Pons (tissue), 1 donor: Measurements from ENCODE around the gene TAMM41.
"Not testable (repeated sequence)": the region's sequence is repeated elsewhere in the genome, so short reads cannot be mapped to it uniquely, and the experiment has no call there.

Experiments used
- DNase-seq: peaks from one replicate; pipeline ENCODE4 v3.0.0-alpha.2; 2016; ENCODE audit warnings: low spot score

The TAMM41 gene

DNA sequence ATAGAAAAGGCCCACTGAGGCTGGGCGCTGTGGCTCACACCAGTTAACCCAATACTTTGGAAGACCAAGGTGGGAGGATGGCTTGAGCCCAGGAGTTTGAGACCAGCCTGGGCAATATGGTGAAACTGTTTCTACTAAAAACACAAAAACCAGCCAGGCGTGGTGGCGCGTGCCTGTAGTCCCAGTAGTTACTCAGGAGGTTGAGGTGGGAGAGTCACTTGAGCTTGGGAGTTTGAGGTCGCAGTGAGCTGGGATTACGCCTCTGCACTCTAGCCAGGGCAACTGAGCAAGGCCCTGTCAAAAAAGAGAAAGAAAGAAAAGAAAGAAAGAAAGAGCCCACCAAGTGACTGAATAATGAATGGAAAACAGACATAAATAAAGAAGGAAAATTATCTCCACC is 32.0 kb downstream of the TAMM41 start:
- no peak for DNase-seq

GRCh38 chr3:11810276-11810675 is 36.4 kb downstream of the TAMM41 start:
- DNase-seq, result no peak

- no peak for DNase-seq
Measured at GRCh38 chr3:11808231-11808630, 38.5 kb downstream of the TAMM41 start.

DNA sequence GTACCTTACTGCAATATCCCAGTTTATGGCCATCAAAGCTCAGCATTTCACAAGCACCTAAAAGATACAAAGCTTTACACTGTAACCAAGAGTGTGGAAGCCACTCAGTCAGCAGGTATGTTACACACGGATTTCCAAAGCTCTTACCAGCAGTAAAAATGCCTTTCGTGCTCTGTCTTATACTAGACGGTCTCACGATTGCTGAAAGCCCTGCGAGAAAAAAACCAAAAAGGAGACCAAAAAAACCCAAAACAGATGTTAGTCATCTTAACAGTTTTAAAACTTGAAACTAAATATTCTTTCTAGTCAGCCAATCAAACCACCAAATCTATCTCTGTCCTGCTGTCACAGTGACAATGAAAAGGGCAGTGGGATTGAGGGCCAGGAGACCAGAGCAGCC is 39.0 kb downstream of the TAMM41 start:
- no peak for DNase-seq

DNA sequence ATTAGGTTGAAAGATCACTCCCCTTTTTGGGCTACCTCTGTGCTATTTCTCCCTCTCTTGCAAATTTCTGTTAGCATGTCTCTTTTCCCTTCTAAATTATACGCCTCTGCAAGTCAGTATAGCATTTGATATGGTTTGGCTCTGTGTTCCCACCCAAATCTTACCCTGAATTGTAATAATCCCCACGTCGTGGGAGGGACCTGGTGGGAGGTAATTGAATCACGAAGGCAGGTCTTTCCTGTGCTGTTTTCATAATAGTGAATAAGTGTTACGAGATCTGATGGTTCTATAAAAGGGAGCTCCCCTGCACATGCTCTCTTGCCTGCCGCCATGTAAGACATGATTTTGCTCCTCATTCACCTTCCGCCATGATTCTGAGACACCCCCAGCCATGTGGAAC is 41.0 kb downstream of the TAMM41 start:
- DNase-seq, result no peak

- peak; percentile 61 for DNase-seq
Measured at GRCh38 chr3:11803977-11804892, 42.5 kb downstream of the TAMM41 start.

- DNase-seq, result no peak
Measured at GRCh38 chr3:11799791-11800190, 46.9 kb downstream of the TAMM41 start.

DNA sequence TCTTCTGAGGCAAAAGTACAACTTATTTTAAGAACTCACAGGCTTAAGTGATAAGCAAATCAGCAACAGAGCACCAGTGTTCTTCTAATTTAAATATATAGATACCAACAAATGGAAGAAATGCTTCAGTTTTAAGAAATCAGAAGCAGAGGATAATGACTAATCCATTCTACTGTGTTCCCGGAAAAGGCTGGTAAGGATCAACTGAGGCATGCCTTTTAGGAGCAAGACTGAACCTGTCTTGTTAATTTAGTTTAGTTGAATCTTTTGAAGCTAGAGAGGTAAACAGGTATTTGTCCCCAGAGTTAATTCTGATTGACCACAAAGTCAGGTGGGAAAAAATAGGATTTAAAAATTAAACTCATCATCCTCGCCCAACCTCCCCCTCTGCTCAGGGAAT is 51.8 kb downstream of the TAMM41 start:
- no peak for DNase-seq

DNA sequence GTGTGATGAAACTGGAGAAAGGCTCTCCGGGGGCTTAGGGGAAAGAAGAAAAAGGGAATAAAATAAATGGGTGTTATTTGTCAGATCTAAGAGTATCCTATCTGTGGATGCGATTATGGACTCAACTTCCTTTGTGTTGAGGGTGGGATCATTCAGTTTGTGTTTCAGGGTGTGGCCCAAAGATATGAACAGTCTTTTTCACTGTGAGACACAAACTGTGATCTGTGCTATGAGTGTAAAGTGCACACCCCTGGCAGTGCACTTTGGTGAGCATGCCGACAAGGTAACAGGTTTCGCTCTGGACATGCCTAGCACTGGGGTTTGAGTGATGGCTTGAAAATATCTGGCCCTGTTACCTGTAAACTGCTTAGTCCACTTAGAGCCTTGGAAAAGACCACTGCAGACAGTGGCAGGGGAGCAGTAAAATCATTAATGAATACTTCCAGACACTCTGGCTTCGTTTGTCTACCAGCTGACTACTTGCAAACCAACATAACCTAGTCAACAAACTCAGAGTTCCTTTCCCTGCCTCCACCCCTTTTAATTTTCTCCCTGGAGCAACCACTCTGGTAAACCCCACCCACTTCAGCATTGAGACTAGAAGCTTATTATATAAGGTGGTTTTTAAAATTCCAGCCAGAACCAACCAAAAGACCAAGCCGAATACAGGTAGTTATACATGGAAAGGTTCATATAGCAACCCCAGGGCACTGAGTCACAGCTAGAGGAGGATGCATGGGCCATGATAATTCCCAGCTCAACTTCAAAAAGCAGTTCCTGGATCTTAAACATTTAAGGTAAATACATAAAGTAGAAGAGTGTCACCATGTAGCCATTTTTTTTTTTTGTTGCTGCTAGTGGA is 55.1 kb downstream of the TAMM41 start:
- no peak for DNase-seq

GRCh38 chr3:11789412-11789811 is 57.3 kb downstream of the TAMM41 start:
- DNase-seq, result no peak

DNA sequence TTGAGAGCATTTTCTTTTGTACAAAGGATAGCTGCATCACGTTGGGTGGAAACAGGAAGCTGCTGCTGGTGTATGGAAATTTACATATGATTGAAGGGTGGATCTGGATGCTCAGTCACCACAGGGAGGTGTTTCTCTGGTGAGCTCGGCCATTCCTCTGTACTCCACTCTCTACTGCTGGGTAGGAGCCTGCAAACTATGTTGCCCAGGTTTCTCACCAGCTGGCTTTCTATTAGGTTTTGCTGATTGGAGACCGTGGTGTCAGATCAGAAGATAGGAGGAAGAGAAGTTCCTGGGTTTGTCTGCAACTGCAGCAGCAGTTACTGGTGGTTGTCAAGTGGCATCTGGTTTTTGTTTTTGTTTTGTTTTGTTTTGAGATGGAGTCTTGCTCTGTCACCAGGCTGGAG is 61.7 kb downstream of the TAMM41 start:
- no peak for DNase-seq

GRCh38 chr3:11780341-11780740 is 66.3 kb downstream of the TAMM41 start:
- DNase-seq, result no peak

DNA sequence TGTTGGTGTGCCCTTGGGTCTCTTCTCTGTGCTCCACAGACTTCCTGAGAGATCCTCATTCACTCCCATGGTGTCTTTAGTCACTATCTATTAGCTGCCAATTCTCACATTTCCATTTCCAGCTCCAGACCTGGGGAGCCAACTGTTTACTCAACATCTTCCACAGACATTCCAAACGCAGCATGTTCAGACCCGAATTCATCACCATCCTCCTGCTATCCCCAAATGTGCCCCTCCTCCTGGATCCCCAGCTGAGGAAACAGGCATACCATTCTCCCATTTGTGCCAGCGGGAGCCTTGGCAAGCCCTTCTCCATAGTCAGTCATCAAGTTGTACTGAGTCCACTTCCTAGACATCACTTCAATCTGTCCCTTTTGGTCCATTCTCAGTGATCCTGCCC is 67.1 kb downstream of the TAMM41 start:
- no peak for DNase-seq

DNA sequence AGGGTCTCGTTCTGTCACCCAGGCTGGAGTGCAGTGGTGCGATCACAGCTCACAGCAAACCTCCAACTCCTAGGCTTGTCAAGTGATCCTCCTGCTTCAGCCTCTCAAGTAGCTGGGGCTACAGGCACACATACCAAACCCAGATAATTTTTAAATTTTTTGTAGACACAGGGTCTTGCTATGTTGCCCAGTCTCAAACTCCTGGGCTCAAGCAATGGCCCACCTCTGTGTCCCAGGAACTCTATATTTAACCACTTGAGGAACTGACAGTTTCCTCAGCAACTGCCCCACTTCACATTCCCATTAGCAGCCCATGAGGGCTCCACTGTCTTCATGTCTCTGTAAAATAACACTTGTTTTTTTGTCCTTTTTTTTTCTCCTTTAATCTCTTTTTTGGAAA is 68.4 kb downstream of the TAMM41 start:
- DNase-seq, result no peak

DNA sequence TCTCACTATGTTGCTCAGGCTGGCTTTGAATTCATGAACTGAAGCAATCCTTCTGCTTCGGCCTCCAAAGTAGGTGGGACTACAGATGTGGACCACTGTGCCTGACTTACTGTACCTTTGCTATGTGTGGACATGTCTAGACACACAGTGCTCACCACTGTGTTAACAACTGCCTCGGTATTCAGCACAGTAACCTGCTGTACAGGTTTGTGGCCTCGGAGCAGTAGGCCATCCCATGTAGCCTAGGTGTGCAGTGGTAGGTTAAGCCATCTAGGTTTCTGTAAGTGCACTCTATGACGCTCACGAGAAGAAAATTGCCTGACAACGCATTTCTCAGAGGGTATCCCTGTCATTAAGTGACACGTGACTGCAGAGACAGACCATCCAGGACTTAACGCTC is 70.3 kb downstream of the TAMM41 start:
- no peak for DNase-seq

- DNase-seq, result no peak
Measured at GRCh38 chr3:11775493-11775892, 71.2 kb downstream of the TAMM41 start.

GRCh38 chr3:11774296-11774877 is 72.3 kb downstream of the TAMM41 start:
- peak; percentile 62 for DNase-seq

GRCh38 chr3:11771931-11772330 is 74.8 kb downstream of the TAMM41 start:
- DNase-seq, result not testable (repeated sequence)

DNA sequence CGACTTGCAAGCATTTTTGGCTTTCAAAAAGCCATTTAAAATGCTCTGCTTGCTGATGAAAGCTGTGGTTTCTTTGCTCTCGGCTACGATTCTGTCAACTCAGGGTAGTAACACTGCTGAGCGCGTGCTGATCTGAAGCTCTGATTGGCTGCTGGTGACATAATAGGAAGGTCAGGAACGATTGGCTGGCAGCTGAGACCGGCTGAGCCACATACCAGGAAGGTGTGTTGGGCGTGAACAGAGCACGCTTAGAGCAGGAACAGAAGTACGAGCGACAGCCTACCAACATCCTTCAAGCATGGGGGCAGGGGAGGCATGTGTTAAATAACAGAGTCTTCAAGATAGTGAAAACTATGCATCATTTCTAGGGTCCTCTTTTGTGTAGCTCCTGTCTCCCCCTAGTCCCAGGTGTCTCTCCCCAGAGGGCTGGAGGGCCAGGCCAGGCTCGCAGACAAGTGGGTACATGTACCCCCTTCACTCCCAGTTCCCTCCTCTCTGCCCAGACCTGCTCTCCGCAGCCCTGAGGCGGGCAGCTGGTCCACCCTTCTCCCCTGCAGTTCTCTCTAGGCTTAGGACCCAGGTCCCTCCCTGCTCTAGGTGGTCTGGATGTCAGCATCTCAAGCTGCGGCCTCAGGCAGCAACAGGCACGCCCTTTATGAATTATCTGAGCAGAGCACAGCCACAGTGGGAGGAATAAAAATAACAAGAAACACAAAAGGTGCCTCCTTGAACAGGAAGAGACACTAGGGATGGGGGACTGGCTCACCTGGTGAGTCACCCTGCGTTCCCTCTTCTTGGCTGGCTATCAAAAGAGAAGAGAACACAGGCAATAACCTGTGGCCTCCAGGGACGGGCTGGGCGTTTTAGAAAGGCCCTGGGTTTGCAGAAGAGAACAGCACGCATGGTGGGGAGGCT is 76.0 kb downstream of the TAMM41 start:
- DNase-seq, result peak; percentile 75

GRCh38 chr3:11769704-11770476 is 76.8 kb downstream of the TAMM41 start:
- peak; percentile 20 for DNase-seq

- no peak for DNase-seq
Measured at GRCh38 chr3:11768604-11769003, 78.1 kb downstream of the TAMM41 start.
